Ovary (tissue), 9 donors: ENCODE measurements around the gene TEX48. TPM values are rescaled to one million over a fixed set of nuclear protein-coding genes. Genes with fewer than 3 reads are reported as not detected.

ENCODE experiments used
- DNase-seq, 5 donors: peaks; one replicate each; pipeline ENCODE4 v3.0.0-alpha.2; 2019 to 2020
- H3K27ac ChIP-seq, 2 donors: fragments of 200-600 bp; one replicate each; pipeline versions ENCODE4 v1.5.1 to v1.8.0; 2019 to 2022
- H3K27me3 ChIP-seq: fragments of 200-600 bp; one replicate; pipeline ENCODE4 v1.8.0; 2022
- H3K36me3 ChIP-seq: fragments of 200-600 bp; sonication (generic); one replicate; pipeline ENCODE4 v1.5.1; 2019
- H3K4me1 ChIP-seq: one replicate; pipeline ENCODE4 v1.8.1; 2013; ENCODE audit warnings: mild to moderate bottlenecking, moderate library complexity; ENCODE audit not compliant: insufficient read depth
- H3K4me3 ChIP-seq: fragments of 200-600 bp; sonication (generic); one replicate; pipeline ENCODE4 v1.5.1; 2017
- H3K9me3 ChIP-seq, 2 donors: fragments of 200-600 bp in 1 of 2; sonication (generic) in 1 of 2; one replicate each; pipeline versions ENCODE4 v1.5.1 to v1.8.1; 2013 to 2019; ENCODE audit warnings: mild to moderate bottlenecking in 1 of 2, moderate library complexity in 1 of 2
- CTCF ChIP-seq, 3 donors: fragments of 450-650 bp in 2 of 3; fragments of 200-600 bp in 1 of 3; IDR thresholded peaks; one replicate each; pipeline versions ENCODE4 v1.5.1 to v1.8.0; 2016 to 2022; ENCODE audit warnings: antibody characterized with exemption in 3 of 3, mild to moderate bottlenecking in 1 of 3
- EP300 ChIP-seq: sonication (generic); formaldehyde crosslinking; IDR thresholded peaks from one replicate; pipeline ENCODE4 v1.6.1; 2017; ENCODE audit warnings: antibody characterized with exemption
- POLR2A ChIP-seq: fragments of 450-650 bp; IDR thresholded peaks from one replicate; pipeline ENCODE4 v1.6.1; 2017; ENCODE audit warnings: antibody characterized with exemption, mild to moderate bottlenecking, moderate library complexity
- WGBS, 3 donors: extraction: QIAGEN DNeasy Blood & Tissue Kit in 1 of 3; methylation state at CpG; one replicate each; pipeline versions ENCODE4 v1.1.5 to v1.1.7; 2013 to 2017; 5-methylcytosine and 5-hydroxymethylcytosine counted together
- intact Hi-C, 4 donors: fragments of 100-400 bp; cut with DNase I; formaldehyde crosslinking; loops; one replicate each; pipeline versions ENCODE4 v1.11.0 to v1.15.1; 2022 to 2023
- polyA plus RNA-seq, 2 donors: library from polyadenylated mRNA; stranded (reverse); fragments of 200-250 nt in 1 of 2; fragments of 350-450 nt in 1 of 2; fragmentation: Illumina TruSeq in 1 of 2; extraction: RNeasy Lipid Tissue Mini Kit (QIAGEN cat#74804) in 1 of 2; gene quantifications; one replicate each; pipeline ENCODE4 v1.2.3, GENCODE V29; 2013 to 2014
- total RNA-seq, 7 donors: library from RNA; depleted of rRNA in 2 of 7; stranded (reverse); fragments of >200 nt in 2 of 7; fragmentation: NEBNext Ultra II Directional in 3 of 7; extraction: Animal tissue kit (Norgen Biotek cat#: 25700) in 3 of 7; gene quantifications; one replicate each; pipeline versions ENCODE4 v1.1.0 to v1.2.4, GENCODE V29; 2016 to 2023
- donor health status: DM: no; HTN: no; CAD: no; lungs with moderate emphysema.
- donor health status: DM: no; HTN: no; CAD: no.
- donor health status: Bipolar disorder and iron deficiency.
- donor health status: DM: yes; HTN: yes; CAD: no.
- donor health status: DM: no; HTN: no; CAD: no.
- donor health status: DM: yes; HTN: yes; CAD: no.

TEX48 gene
- total and polyA plus RNA-seq, 9 donors, result not detected

GRCh38 chr9:114638404-114638803, 43.6 kb downstream of the TEX48 start:
- no peak for TF ChIP-seq CTCF (IDR thresholded peaks at IDR 0.05)
- TF ChIP-seq EP300, result no peak
- no peak for TF ChIP-seq POLR2A
- H3K27me3 ChIP-seq, result no peaks in the 10 kb centered on the region
- WGBS, 3 donors, result 86 to 92% (median 87%) methylated on average over 8 of the region's 8 CpGs
- intact Hi-C loops, result no loop called here
- DNase-seq, result no peak
- no peaks in the 10 kb centered on the region for H3K9me3 ChIP-seq
- H3K27ac ChIP-seq, result no peak overlapping the region
- H3K36me3 ChIP-seq, result no peaks in the 10 kb centered on the region
- no peaks in the 10 kb centered on the region for H3K4me1 ChIP-seq
- no peak overlapping the region for H3K4me3 ChIP-seq

- H3K4me1 ChIP-seq, result no peaks in the 10 kb centered on the region
- intact Hi-C loops, result no loop called here
- no peaks in the 10 kb centered on the region for H3K36me3 ChIP-seq
- TF ChIP-seq CTCF (IDR thresholded peaks at IDR 0.05), result no peak
- no peak for TF ChIP-seq EP300
- TF ChIP-seq POLR2A, result no peak
- DNase-seq, result no peak
- no peaks in the 10 kb centered on the region for H3K27me3 ChIP-seq
- H3K27ac ChIP-seq, result no peak overlapping the region
- H3K4me3 ChIP-seq, result no peak overlapping the region
- H3K9me3 ChIP-seq, result no peaks in the 10 kb centered on the region
- 85 to 91% (median 88%) methylated on average over 6 of the region's 6 CpGs for WGBS, 3 donors
Observed at GRCh38 chr9:114634387-114634786, 47.6 kb downstream of the TEX48 start.

GRCh38 chr9:114633438-114634089, 48.4 kb downstream of the TEX48 start:
- intact Hi-C loops, result no loop called here
- no peaks in the 10 kb centered on the region for H3K27me3 ChIP-seq
- H3K4me1 ChIP-seq, result no peaks in the 10 kb centered on the region
- TF ChIP-seq CTCF (IDR thresholded peaks at IDR 0.05) (no peak), EP300 (no peak), POLR2A (no peak)
- no peak for DNase-seq
- 87 to 90% (median 87%) methylated on average over 11 of the region's 11 CpGs for WGBS, 3 donors
- H3K36me3 ChIP-seq, result no peaks in the 10 kb centered on the region
- H3K27ac ChIP-seq, result no peak overlapping the region
- H3K9me3 ChIP-seq, result no peaks in the 10 kb centered on the region
- no peak overlapping the region for H3K4me3 ChIP-seq

- intact Hi-C loops, result no loop called here
- WGBS, 3 donors, result 0 to 45% (median 45%) methylated on average over 2 of the region's 2 CpGs
- H3K9me3 ChIP-seq, result no peaks in the 10 kb centered on the region
- H3K27me3 ChIP-seq, result no peaks in the 10 kb centered on the region
- H3K27ac ChIP-seq, result no peak overlapping the region
- no peak for DNase-seq
- no peaks in the 10 kb centered on the region for H3K36me3 ChIP-seq
- no peak overlapping the region for H3K4me3 ChIP-seq
- H3K4me1 ChIP-seq, result no peaks in the 10 kb centered on the region
- no peak for TF ChIP-seq POLR2A
- TF ChIP-seq EP300, result no peak
- no peak for TF ChIP-seq CTCF (IDR thresholded peaks at IDR 0.05)
Observed at GRCh38 chr9:114631166-114631565, 50.8 kb downstream of the TEX48 start.
